HG03060 (cell line): Measurements from ENCODE around the gene ABHD17A.
A peak's percentile ranks its signal among the peaks of the same experiment; 100 is the strongest.
"Not testable (repeated sequence)": the region's sequence is repeated elsewhere in the genome, so short reads cannot be mapped to it uniquely, and the experiment has no call there.

Experiments used
- ATAC-seq: cut with Tn5 transposase; IDR thresholded peaks from one replicate; pipeline ENCODE4 v1.9.1; 2021; ENCODE audit warnings: low read depth, moderate number of reproducible peaks; ENCODE audit not compliant: unreplicated experiment

Gene ABHD17A

GRCh38 chr19:1911098-1911497 is 25.8 kb upstream of the ABHD17A start:
- ATAC-seq: no peak

- ATAC-seq: no peak
These were observed 24.9 kb upstream of the ABHD17A start for GRCh38 chr19:1910177-1910576.

- ATAC-seq: no peak
These were observed 24.4 kb upstream of the ABHD17A start for GRCh38 chr19:1909761-1910080.

GRCh38 chr19:1908364-1908678 is 23.0 kb upstream of the ABHD17A start:
- no peak for ATAC-seq

- no peak for ATAC-seq
These were observed 22.5 kb upstream of the ABHD17A start for GRCh38 chr19:1907563-1908363.

- ATAC-seq: no peak
These were observed 21.8 kb upstream of the ABHD17A start for GRCh38 chr19:1906985-1907562.

- no peak for ATAC-seq
These were observed 20.6 kb upstream of the ABHD17A start for GRCh38 chr19:1905863-1906375.

- ATAC-seq: peak; percentile 54
These were observed 20.0 kb upstream of the ABHD17A start, which contains the start of the genes ADAT3 and SCAMP4 for GRCh38 chr19:1905110-1905862. ADAT3 (plus strand) TSS chr19:1905399; CDS start chr19:1912048, 6,649 bp downstream. SCAMP4 (plus strand) TSS chr19:1905399; CDS start chr19:1915020, 9,621 bp downstream.

GRCh38 chr19:1904860-1905109 is 19.5 kb upstream of the ABHD17A start:
- ATAC-seq: peak; percentile 10

- ATAC-seq: no peak
These were observed 17.6 kb upstream of the ABHD17A start for GRCh38 chr19:1902923-1903322.

GRCh38 chr19:1901940-1902404 is 16.7 kb upstream of the ABHD17A start:
- no peak for ATAC-seq

- no peak for ATAC-seq
These were observed 11.2 kb upstream of the ABHD17A start for GRCh38 chr19:1896508-1896907.

- no peak for ATAC-seq
These were observed 8.5 kb upstream of the ABHD17A start for GRCh38 chr19:1893791-1894190.

- ATAC-seq: no peak
These were observed 4.6 kb upstream of the ABHD17A start for GRCh38 chr19:1889907-1890306.

- ATAC-seq: no peak
These were observed 3.1 kb upstream of the ABHD17A start for GRCh38 chr19:1888385-1888784.

- not testable (repeated sequence) for ATAC-seq
These were observed 1.1 kb upstream of the ABHD17A start for GRCh38 chr19:1886360-1886759.

- ATAC-seq: no peak
These were observed 469 bp downstream of the ABHD17A start for GRCh38 chr19:1884719-1885334.

- ATAC-seq: no peak
These were observed 991 bp downstream of the ABHD17A start for GRCh38 chr19:1884291-1884718.

- ATAC-seq: no peak
These were observed 1.5 kb downstream of the ABHD17A start for GRCh38 chr19:1883784-1884183.

- ATAC-seq: no peak
These were observed 2.3 kb downstream of the ABHD17A start for GRCh38 chr19:1882786-1883692.
